Liver (tissue), 9 donors: Measurements from ENCODE around the gene RNF31. TPM values are rescaled to one million over a fixed set of nuclear protein-coding genes. Genes with fewer than 3 reads are reported as not detected.
A peak's percentile ranks its signal among the peaks of the same experiment; 100 is the strongest.

Experiments used
- DNase-seq: peaks from one replicate; pipeline ENCODE4 v3.0.0-alpha.2; 2017; ENCODE audit warnings: low spot score
- H3K27ac ChIP-seq, 2 donors: one replicate each; pipeline ENCODE4 v1.7.0; 2013; ENCODE audit warnings: inconsistent platforms in 2 of 2, low read length in 2 of 2, control low read depth in 1 of 2, low read depth in 1 of 2, mild to moderate bottlenecking in 1 of 2
- H3K27me3 ChIP-seq, 4 donors: one replicate each; pipeline versions ENCODE4 v1.6.1 to v1.7.0; 2013; ENCODE audit warnings: low read length in 3 of 4, inconsistent platforms in 1 of 4, mild to moderate bottlenecking in 1 of 4, moderate library complexity in 1 of 4; ENCODE audit not compliant: control insufficient read depth in 4 of 4, insufficient read depth in 4 of 4
- H3K36me3 ChIP-seq, 4 donors: one replicate each; pipeline versions ENCODE4 v1.6.1 to v1.7.0; 2013; ENCODE audit warnings: low read length in 3 of 4, mild to moderate bottlenecking in 3 of 4, low read depth in 1 of 4, moderate library complexity in 1 of 4; ENCODE audit not compliant: control insufficient read depth in 4 of 4, insufficient read depth in 3 of 4
- H3K4me1 ChIP-seq, 4 donors: one replicate each; pipeline versions ENCODE4 v1.6.1 to v1.7.0; 2013; ENCODE audit warnings: low read length in 3 of 4, mild to moderate bottlenecking in 3 of 4, moderate library complexity in 1 of 4; ENCODE audit not compliant: control insufficient read depth in 4 of 4, insufficient read depth in 4 of 4
- H3K4me3 ChIP-seq, 3 donors: one replicate each; pipeline versions ENCODE4 v1.6.1 to v1.7.0; 2013; ENCODE audit warnings: low read length in 3 of 3, control low read depth in 1 of 3, low read depth in 1 of 3, mild to moderate bottlenecking in 1 of 3
- H3K9ac ChIP-seq, 2 donors: one replicate each; pipeline ENCODE4 v1.7.0; 2013; ENCODE audit warnings: low read length in 2 of 2, mild to moderate bottlenecking in 2 of 2, moderate library complexity in 2 of 2, control low read depth in 1 of 2, low read depth in 1 of 2
- H3K9me3 ChIP-seq, 4 donors: one replicate each; pipeline versions ENCODE4 v1.6.1 to v1.7.0; 2013; ENCODE audit warnings: low read length in 3 of 4; ENCODE audit not compliant: control insufficient read depth in 4 of 4
- CTCF ChIP-seq: fragments of 150-350 bp; IDR thresholded peaks from 2 replicates; pipeline ENCODE4 v1.5.1; 2017; ENCODE audit warnings: improper control_type of control experiment, low read depth, low read length; ENCODE audit not compliant: missing input control
- EGR1 ChIP-seq, 2 donors: IDR thresholded peaks; 2 replicates each; pipeline ENCODE4 v1.6.1; 2016 to 2018; ENCODE audit warnings: antibody characterized with exemption in 2 of 2, low read depth in 2 of 2
- FOXA2 ChIP-seq: IDR thresholded peaks from 2 replicates; pipeline ENCODE4 v1.6.1; 2016; ENCODE audit warnings: antibody characterized with exemption
- HNF4A ChIP-seq, 2 donors: conservative IDR thresholded peaks; 2 replicates each; pipeline ENCODE4 v1.6.1; 2016; ENCODE audit warnings: antibody characterized with exemption in 2 of 2, mild to moderate bottlenecking in 2 of 2
- JUND ChIP-seq, 2 donors: IDR thresholded peaks; 2 replicates each; pipeline ENCODE4 v1.6.1; 2016; ENCODE audit warnings: antibody characterized with exemption in 2 of 2
- MAX ChIP-seq: IDR thresholded peaks from 2 replicates; pipeline ENCODE4 v1.6.1; 2016; ENCODE audit warnings: antibody characterized with exemption
- NR2F2 ChIP-seq: IDR thresholded peaks from 2 replicates; pipeline ENCODE4 v1.6.1; 2016; ENCODE audit warnings: antibody characterized with exemption
- RAD21 ChIP-seq, 2 donors: IDR thresholded peaks; 2 replicates each; pipeline ENCODE4 v1.6.1; 2016; ENCODE audit warnings: antibody characterized with exemption in 2 of 2, mild to moderate bottlenecking in 2 of 2
- REST ChIP-seq: IDR thresholded peaks from 2 replicates; pipeline ENCODE4 v1.6.1; 2016; ENCODE audit warnings: antibody characterized with exemption, mild to moderate bottlenecking
- RXRA ChIP-seq, 2 donors: IDR thresholded peaks; 2 replicates each; pipeline ENCODE4 v1.6.1; 2017 to 2018; ENCODE audit warnings: antibody characterized with exemption in 2 of 2, mild to moderate bottlenecking in 1 of 2
- SP1 ChIP-seq: IDR thresholded peaks from 2 replicates; pipeline ENCODE4 v1.6.1; 2018; ENCODE audit warnings: antibody characterized with exemption, mild to moderate bottlenecking
- TAF1 ChIP-seq: conservative IDR thresholded peaks from 2 replicates; pipeline ENCODE4 v1.6.1; 2016; ENCODE audit warnings: antibody characterized with exemption, mild to moderate bottlenecking
- WGBS: extraction: QIAGEN DNeasy Blood & Tissue Kit; methylation state at CpG from one replicate; pipeline ENCODE4 v1.1.7; 2013; 5-methylcytosine and 5-hydroxymethylcytosine counted together
- polyA plus RNA-seq, 2 donors: library from polyadenylated mRNA; stranded (reverse) in 1 of 2; unstranded in 1 of 2; fragments of 200-250 nt in 1 of 2; fragments of >200 nt in 1 of 2; fragmentation: Nextera tagmentation in 1 of 2; extraction: Ambion mirVana in 1 of 2; gene quantifications; one replicate each; pipeline versions ENCODE4 v1.2.1 to v1.2.3, GENCODE V29; 2013 to 2015
- total RNA-seq, 2 donors: library from RNA; depleted of rRNA; stranded (reverse); fragments of >200 nt; gene quantifications; one replicate each; pipeline ENCODE4 v1.2.3, GENCODE V29; 2014
- TF ChIP-seq, protein P1 (sequence below): IDR thresholded peaks from 2 replicates; pipeline ENCODE4 v1.6.1; 2016; ENCODE audit warnings: antibody characterized with exemption
- TF ChIP-seq, protein P2 (sequence below): IDR thresholded peaks from 2 replicates; pipeline ENCODE4 v1.6.1; 2016; ENCODE audit warnings: antibody characterized with exemption
- donor health status: healthy.
- donor health status: healthy.
- donor health status: healthy.
- donor health status: healthy.
- donor health status: healthy.

The RNF31 gene
- total and polyA plus RNA-seq, 4 donors: 16.3 to 36.0 (median 20.9) TPM

DNA sequence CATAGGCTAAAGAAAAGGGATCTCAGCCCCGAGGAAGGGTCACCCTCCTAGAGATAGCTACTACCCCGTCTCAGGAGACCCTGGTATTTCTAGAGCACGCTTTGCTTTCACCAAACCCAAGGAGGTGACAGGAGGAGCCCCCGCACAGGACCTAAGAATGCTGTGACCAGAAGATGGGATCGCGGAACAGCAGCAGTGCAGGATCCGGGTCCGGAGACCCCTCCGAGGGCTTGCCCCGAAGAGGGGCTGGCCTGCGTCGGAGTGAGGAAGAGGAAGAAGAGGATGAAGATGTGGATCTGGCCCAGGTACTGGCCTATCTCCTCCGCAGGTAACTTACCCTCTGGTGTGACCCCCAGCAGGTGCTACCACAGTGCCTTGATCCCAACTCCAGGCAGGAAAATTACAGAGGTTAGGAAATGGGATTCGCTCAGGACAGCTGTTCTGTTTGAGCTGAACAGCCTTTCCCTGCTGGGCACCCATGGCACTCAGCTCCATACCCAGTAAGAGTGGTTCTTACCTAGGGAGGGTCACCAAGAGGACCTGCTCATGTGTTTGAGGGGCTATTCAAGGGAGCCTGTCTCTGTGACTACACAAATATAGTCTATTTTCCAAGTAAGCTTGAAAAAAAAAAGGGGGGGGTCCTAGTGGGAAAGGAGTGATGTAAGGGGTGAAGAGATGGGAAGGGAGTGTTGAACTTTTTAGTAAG lies 31.7 kb upstream of the RNF31 start:
- Histone ChIP-seq H3K4me1 (peaks cover 3 to 47% (median 37%) of the 10 kb centered on the region in 4 donors), H3K9me3 (no peaks in the 10 kb centered on the region), H3K9ac (peak overlapping the region; percentile 96 to 97), H3K4me3 (peak overlapping the region; percentile 61 to 91 (median 88)), H3K27me3 (no peaks in the 10 kb centered on the region), H3K27ac (peak overlapping the region; percentile 99 to 100), H3K36me3 (peaks cover 8 to 26% (median 23%) of the 10 kb centered on the region in 4 donors)
- no peak for DNase-seq
- TF ChIP-seq REST: peak; percentile 9
- peak; percentile 25 for TF ChIP-seq TAF1
- TF ChIP-seq, protein P1, sequence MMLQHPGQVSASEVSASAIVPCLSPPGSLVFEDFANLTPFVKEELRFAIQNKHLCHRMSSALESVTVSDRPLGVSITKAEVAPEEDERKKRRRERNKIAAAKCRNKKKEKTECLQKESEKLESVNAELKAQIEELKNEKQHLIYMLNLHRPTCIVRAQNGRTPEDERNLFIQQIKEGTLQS: no peak
- 2% methylated on average over 14 of the region's 14 CpGs for WGBS

DNA sequence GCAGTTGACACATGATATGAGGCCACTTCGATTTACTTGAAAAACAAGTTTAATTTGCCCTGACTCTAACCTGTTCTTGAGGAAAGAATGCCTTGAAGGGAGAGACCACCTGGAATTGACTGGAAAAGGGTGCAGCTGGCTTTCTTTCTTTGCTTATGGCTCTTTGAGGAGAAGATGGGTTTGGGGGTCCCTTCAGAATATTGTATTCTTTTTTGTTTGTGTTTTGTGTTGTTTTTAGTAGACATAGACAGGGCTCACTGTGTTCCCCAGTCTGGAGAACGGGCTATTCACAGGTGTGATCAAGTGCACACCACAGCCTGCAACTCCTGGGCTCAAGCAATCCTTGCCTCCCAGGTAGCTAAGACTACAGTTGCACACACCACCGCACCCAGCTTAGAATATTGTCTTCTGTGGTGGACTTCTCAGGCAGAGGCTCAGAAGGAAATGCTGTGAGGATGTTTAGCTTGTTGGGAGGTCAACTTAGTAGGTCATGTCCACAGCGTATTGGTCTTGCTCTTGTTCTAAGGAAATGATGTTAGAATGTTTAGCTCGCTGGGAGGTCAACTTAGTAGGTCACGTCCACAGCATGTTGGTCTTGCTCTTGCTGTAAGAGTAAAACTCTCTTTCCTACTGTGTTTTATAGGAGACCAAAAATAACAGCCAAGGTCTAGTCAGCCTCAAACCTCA lies 31.0 kb upstream of the RNF31 start:
- H3K27ac ChIP-seq: peak overlapping the region; percentile 99 to 100
- peak overlapping the region; percentile 96 to 97 for H3K9ac ChIP-seq

More for the DNA sequence above, 31.0 kb upstream of the RNF31 start:
- H3K36me3 ChIP-seq: peaks cover 15 to 33% (median 30%) of the 10 kb centered on the region in 4 donors
- TF ChIP-seq RAD21 (IDR thresholded peaks at IDR 0.05): no peak
- no peak for TF ChIP-seq CTCF
- no peak for TF ChIP-seq NR2F2
- no peak for TF ChIP-seq REST
- TF ChIP-seq MAX: no peak
- TF ChIP-seq HNF4A (conservative IDR thresholded peaks at IDR 0.05): no peak
- no peak for TF ChIP-seq SP1
- TF ChIP-seq FOXA2: no peak
- TF ChIP-seq EGR1 (IDR thresholded peaks at IDR 0.05; ENCODE audit: low read depth in 2 of 2): no peak
- no peak for TF ChIP-seq RXRA (IDR thresholded peaks at IDR 0.05)
- no peak for TF ChIP-seq JUND (IDR thresholded peaks at IDR 0.05)
- TF ChIP-seq, protein P1: no peak
- TF ChIP-seq, protein P2, sequence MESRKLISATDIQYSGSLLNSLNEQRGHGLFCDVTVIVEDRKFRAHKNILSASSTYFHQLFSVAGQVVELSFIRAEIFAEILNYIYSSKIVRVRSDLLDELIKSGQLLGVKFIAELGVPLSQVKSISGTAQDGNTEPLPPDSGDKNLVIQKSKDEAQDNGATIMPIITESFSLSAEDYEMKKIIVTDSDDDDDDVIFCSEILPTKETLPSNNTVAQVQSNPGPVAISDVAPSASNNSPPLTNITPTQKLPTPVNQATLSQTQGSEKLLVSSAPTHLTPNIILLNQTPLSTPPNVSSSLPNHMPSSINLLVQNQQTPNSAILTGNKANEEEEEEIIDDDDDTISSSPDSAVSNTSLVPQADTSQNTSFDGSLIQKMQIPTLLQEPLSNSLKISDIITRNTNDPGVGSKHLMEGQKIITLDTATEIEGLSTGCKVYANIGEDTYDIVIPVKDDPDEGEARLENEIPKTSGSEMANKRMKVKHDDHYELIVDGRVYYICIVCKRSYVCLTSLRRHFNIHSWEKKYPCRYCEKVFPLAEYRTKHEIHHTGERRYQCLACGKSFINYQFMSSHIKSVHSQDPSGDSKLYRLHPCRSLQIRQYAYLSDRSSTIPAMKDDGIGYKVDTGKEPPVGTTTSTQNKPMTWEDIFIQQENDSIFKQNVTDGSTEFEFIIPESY: no peak
- H3K4me1 ChIP-seq: peaks cover 3 to 40% (median 33%) of the 10 kb centered on the region in 4 donors
- no peaks in the 10 kb centered on the region for H3K9me3 ChIP-seq
- 30% methylated on average over 6 of the region's 6 CpGs for WGBS
- DNase-seq: no peak
- H3K4me3 ChIP-seq: peak overlapping the region; percentile 61 to 91 (median 88)
- H3K27me3 ChIP-seq: no peaks in the 10 kb centered on the region
